K562 (cell line): ENCODE results near the gene NAGLU. TPM values are rescaled to one million over a fixed set of nuclear protein-coding genes. Genes with fewer than 3 reads are reported as not detected.

Experiments used
- EZH2 ChIP-seq: IDR thresholded peaks from 2 replicates; pipeline ENCODE4 v1.6.1; 2012; ENCODE audit warnings: low read depth, mild to moderate bottlenecking, inconsistent platforms, low read length, borderline replicate concordance
- JUND ChIP-seq, 2 experiments: IDR thresholded peaks; 2 replicates in 1 of 2; 3 replicates in 1 of 2; pipeline ENCODE4 v1.6.1; 2011; ENCODE audit warnings: borderline replicate concordance in 2 of 2, low read depth in 2 of 2, low read length in 2 of 2, improper control_type of control experiment in 1 of 2, missing biosample characterization in 1 of 2, missing genetic modification characterization in 1 of 2, missing genetic modification reagents in 1 of 2
- KLF1 ChIP-seq: fragments of 450-650 bp; IDR thresholded peaks from 2 replicates; pipeline ENCODE4 v1.6.1; 2016; ENCODE audit warnings: missing genetic modification characterization, missing compliant biosample characterization
- KLF16 ChIP-seq: IDR thresholded peaks from 2 replicates; pipeline ENCODE4 v1.6.1; 2016; ENCODE audit warnings: antibody characterized with exemption
- MYNN ChIP-seq, 2 experiments: sonication (generic); formaldehyde crosslinking in 1 of 2; IDR thresholded peaks; 2 replicates each; pipeline versions ENCODE4 v1.5.0 to v1.6.1; 2016 to 2020; ENCODE audit warnings: antibody characterized with exemption in 1 of 2, missing genetic modification reagents in 1 of 2
- RCOR1 ChIP-seq, 2 experiments: IDR thresholded peaks; 2 replicates each; pipeline ENCODE4 v1.6.1; 2012; ENCODE audit warnings: low read depth in 2 of 2, low read length in 2 of 2, borderline replicate concordance in 1 of 2, improper control_type of control experiment in 1 of 2
- XRCC5 ChIP-seq: fragments of 200-400 bp; formaldehyde crosslinking; IDR thresholded peaks from 2 replicates; pipeline ENCODE4 v1.6.1; 2017; ENCODE audit warnings: low read depth, mild to moderate bottlenecking, low read length
- polyA plus RNA-seq, 8 experiments: library from polyadenylated mRNA; depleted of rRNA in 4 of 8; stranded (reverse) in 5 of 8; unstranded in 3 of 8; fragments of >200 nt; fragmentation: Nextera tagmentation in 2 of 8; fragmentation: Illumina TruSeq in 1 of 8; extraction: Ambion mirVana in 2 of 8; extraction: Trizol in 1 of 8; gene quantifications; 2 replicates each; pipeline versions ENCODE4 v1.2.1 to v1.2.3, GENCODE V29; 2011 to 2014; ENCODE audit warnings: inconsistent platforms in 1 of 8, missing spikeins in 1 of 8
- total RNA-seq, 7 experiments: library from RNA; depleted of rRNA in 6 of 7; stranded (reverse); fragments of >200 nt in 6 of 7; fragmentation: Illumina TruSeq in 2 of 7; extraction: Trizol in 2 of 7; gene quantifications; 2 replicates each; pipeline versions ENCODE4 v1.2.1 to v1.2.3, GENCODE V29; 2011 to 2021; ENCODE audit warnings: low replicate concordance in 1 of 7
- TF ChIP-seq, protein P1 (sequence below): sonication (generic); formaldehyde crosslinking; IDR thresholded peaks from 2 replicates; pipeline ENCODE4 v1.8.0; 2022; ENCODE audit warnings: mild to moderate bottlenecking, missing genetic modification reagents
- TF ChIP-seq, protein P2 (sequence below): fragments of 450-650 bp; IDR thresholded peaks from 2 replicates; pipeline ENCODE4 v1.6.1; 2016; ENCODE audit warnings: mild to moderate bottlenecking, moderate library complexity
- TF ChIP-seq, protein P3 (sequence below), 2 experiments: fragments of 450-650 bp; IDR thresholded peaks; 2 replicates each; pipeline ENCODE4 v1.6.1; 2018; ENCODE audit warnings: mild to moderate bottlenecking in 2 of 2, low read depth in 1 of 2; ENCODE audit not compliant: partially characterized antibody in 2 of 2

NAGLU gene
- total and polyA plus RNA-seq, 9 of the 15 experiments (the other 6 are each of a cell fraction or from before 2014, with no cell fraction given) = 0.04 to 21.5 (median 8.5) TPM

DNA sequence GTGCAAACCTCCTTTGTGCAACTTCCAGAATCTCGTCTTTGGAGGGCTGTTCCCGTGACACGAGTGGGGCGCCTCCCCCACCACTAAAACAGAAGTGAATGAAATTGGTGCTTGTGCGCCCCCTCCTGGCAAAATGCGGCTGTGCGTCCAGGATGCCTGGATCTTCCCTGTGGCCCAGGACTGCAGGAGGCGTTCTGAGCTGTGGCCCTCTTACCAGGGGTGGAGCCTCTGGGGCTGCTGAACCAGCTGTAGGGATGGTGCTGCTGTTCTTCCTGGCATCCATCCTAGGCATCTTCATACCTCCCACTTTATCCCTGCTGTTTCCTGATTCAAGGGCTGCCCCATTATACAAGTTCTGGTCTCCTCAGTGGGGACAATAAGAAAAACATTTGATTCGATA is 18.5 kb upstream of the NAGLU start (continued):
- TF ChIP-seq KLF16 (peak; percentile 41; the same call in 1 of the 2 replicates), MYNN (IDR thresholded peaks at IDR 0.05) (peak; percentile 72; the same call in 1 of the 2 replicates), MYNN (CRISPR knock-in tag; IDR thresholded peaks at IDR 0.05) (no peak), JUND (IDR thresholded peaks at IDR 0.05; ENCODE audit: borderline replicate concordance, low read depth, low read length) (0 out of 2 replicates have a peak, but pooled peaks have one; percentile 19), JUND (tag; IDR thresholded peaks at IDR 0.05; ENCODE audit: borderline replicate concordance, low read depth, low read length) (peak; percentile 28; the same call in 1 of the 3 replicates), RCOR1 (IDR thresholded peaks at IDR 0.05; ENCODE audit: borderline replicate concordance in 1 of 2, low read depth in 2 of 2, low read length in 2 of 2) (peak in 1 of 2 experiments; percentile 38; a peak in 1 of 4 replicates), KLF1 (no peak), XRCC5 (peak; percentile 77; the same call in 1 of the 2 replicates), EZH2 (no peak)
- TF ChIP-seq, protein P1, sequence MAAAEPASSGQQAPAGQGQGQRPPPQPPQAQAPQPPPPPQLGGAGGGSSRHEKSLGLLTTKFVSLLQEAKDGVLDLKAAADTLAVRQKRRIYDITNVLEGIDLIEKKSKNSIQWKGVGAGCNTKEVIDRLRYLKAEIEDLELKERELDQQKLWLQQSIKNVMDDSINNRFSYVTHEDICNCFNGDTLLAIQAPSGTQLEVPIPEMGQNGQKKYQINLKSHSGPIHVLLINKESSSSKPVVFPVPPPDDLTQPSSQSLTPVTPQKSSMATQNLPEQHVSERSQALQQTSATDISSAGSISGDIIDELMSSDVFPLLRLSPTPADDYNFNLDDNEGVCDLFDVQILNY (CRISPR knock-in tag) = no peak
- TF ChIP-seq, protein P2, sequence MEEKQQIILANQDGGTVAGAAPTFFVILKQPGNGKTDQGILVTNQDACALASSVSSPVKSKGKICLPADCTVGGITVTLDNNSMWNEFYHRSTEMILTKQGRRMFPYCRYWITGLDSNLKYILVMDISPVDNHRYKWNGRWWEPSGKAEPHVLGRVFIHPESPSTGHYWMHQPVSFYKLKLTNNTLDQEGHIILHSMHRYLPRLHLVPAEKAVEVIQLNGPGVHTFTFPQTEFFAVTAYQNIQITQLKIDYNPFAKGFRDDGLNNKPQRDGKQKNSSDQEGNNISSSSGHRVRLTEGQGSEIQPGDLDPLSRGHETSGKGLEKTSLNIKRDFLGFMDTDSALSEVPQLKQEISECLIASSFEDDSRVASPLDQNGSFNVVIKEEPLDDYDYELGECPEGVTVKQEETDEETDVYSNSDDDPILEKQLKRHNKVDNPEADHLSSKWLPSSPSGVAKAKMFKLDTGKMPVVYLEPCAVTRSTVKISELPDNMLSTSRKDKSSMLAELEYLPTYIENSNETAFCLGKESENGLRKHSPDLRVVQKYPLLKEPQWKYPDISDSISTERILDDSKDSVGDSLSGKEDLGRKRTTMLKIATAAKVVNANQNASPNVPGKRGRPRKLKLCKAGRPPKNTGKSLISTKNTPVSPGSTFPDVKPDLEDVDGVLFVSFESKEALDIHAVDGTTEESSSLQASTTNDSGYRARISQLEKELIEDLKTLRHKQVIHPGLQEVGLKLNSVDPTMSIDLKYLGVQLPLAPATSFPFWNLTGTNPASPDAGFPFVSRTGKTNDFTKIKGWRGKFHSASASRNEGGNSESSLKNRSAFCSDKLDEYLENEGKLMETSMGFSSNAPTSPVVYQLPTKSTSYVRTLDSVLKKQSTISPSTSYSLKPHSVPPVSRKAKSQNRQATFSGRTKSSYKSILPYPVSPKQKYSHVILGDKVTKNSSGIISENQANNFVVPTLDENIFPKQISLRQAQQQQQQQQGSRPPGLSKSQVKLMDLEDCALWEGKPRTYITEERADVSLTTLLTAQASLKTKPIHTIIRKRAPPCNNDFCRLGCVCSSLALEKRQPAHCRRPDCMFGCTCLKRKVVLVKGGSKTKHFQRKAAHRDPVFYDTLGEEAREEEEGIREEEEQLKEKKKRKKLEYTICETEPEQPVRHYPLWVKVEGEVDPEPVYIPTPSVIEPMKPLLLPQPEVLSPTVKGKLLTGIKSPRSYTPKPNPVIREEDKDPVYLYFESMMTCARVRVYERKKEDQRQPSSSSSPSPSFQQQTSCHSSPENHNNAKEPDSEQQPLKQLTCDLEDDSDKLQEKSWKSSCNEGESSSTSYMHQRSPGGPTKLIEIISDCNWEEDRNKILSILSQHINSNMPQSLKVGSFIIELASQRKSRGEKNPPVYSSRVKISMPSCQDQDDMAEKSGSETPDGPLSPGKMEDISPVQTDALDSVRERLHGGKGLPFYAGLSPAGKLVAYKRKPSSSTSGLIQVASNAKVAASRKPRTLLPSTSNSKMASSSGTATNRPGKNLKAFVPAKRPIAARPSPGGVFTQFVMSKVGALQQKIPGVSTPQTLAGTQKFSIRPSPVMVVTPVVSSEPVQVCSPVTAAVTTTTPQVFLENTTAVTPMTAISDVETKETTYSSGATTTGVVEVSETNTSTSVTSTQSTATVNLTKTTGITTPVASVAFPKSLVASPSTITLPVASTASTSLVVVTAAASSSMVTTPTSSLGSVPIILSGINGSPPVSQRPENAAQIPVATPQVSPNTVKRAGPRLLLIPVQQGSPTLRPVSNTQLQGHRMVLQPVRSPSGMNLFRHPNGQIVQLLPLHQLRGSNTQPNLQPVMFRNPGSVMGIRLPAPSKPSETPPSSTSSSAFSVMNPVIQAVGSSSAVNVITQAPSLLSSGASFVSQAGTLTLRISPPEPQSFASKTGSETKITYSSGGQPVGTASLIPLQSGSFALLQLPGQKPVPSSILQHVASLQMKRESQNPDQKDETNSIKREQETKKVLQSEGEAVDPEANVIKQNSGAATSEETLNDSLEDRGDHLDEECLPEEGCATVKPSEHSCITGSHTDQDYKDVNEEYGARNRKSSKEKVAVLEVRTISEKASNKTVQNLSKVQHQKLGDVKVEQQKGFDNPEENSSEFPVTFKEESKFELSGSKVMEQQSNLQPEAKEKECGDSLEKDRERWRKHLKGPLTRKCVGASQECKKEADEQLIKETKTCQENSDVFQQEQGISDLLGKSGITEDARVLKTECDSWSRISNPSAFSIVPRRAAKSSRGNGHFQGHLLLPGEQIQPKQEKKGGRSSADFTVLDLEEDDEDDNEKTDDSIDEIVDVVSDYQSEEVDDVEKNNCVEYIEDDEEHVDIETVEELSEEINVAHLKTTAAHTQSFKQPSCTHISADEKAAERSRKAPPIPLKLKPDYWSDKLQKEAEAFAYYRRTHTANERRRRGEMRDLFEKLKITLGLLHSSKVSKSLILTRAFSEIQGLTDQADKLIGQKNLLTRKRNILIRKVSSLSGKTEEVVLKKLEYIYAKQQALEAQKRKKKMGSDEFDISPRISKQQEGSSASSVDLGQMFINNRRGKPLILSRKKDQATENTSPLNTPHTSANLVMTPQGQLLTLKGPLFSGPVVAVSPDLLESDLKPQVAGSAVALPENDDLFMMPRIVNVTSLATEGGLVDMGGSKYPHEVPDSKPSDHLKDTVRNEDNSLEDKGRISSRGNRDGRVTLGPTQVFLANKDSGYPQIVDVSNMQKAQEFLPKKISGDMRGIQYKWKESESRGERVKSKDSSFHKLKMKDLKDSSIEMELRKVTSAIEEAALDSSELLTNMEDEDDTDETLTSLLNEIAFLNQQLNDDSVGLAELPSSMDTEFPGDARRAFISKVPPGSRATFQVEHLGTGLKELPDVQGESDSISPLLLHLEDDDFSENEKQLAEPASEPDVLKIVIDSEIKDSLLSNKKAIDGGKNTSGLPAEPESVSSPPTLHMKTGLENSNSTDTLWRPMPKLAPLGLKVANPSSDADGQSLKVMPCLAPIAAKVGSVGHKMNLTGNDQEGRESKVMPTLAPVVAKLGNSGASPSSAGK = no peak
- TF ChIP-seq, protein P3, sequence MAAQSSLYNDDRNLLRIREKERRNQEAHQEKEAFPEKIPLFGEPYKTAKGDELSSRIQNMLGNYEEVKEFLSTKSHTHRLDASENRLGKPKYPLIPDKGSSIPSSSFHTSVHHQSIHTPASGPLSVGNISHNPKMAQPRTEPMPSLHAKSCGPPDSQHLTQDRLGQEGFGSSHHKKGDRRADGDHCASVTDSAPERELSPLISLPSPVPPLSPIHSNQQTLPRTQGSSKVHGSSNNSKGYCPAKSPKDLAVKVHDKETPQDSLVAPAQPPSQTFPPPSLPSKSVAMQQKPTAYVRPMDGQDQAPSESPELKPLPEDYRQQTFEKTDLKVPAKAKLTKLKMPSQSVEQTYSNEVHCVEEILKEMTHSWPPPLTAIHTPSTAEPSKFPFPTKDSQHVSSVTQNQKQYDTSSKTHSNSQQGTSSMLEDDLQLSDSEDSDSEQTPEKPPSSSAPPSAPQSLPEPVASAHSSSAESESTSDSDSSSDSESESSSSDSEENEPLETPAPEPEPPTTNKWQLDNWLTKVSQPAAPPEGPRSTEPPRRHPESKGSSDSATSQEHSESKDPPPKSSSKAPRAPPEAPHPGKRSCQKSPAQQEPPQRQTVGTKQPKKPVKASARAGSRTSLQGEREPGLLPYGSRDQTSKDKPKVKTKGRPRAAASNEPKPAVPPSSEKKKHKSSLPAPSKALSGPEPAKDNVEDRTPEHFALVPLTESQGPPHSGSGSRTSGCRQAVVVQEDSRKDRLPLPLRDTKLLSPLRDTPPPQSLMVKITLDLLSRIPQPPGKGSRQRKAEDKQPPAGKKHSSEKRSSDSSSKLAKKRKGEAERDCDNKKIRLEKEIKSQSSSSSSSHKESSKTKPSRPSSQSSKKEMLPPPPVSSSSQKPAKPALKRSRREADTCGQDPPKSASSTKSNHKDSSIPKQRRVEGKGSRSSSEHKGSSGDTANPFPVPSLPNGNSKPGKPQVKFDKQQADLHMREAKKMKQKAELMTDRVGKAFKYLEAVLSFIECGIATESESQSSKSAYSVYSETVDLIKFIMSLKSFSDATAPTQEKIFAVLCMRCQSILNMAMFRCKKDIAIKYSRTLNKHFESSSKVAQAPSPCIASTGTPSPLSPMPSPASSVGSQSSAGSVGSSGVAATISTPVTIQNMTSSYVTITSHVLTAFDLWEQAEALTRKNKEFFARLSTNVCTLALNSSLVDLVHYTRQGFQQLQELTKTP (IDR thresholded peaks at IDR 0.05; ENCODE audit: low read depth in 1 of 2, partially characterized antibody in 2 of 2) = peak in 1 of 2 experiments; percentile 26
